CD4-positive, alpha-beta T cell (primary cell): Measurements from ENCODE around the gene STAG3. TPM values are rescaled to one million over a fixed set of nuclear protein-coding genes. Genes with fewer than 3 reads are reported as not detected.
"Not testable (repeated sequence)": the region's sequence is repeated elsewhere in the genome, so short reads cannot be mapped to it uniquely, and the experiment has no call there.

Experiments used
- ATAC-seq: fragments of 200-7000 bp; cut with Tn5 transposase; one replicate; pipeline ENCODE4 v1.10.0; 2022; ENCODE audit warnings: mild to moderate bottlenecking; ENCODE audit not compliant: poor library complexity
- CTCF ChIA-PET: fragments of 350-600 bp; sonication (Branson Sonifier 250); formaldehyde crosslinking; loops from one replicate; lab custom pipeline; 2021; ENCODE audit warnings: antibody characterized with exemption, inconsistent platforms; lab: Charles Lee
- POLR2A ChIA-PET: fragments of 350-600 bp; sonication (Branson Sonifier 250); formaldehyde crosslinking; loops from one replicate; lab custom pipeline; 2021; ENCODE audit warnings: antibody characterized with exemption, inconsistent platforms; lab: Charles Lee
- DNase-seq, 14 experiments: peaks; one replicate each; pipeline ENCODE4 v3.0.0-alpha.2; 2013 to 2020; ENCODE audit warnings: mixed read lengths in 2 of 14
- H3K27ac ChIP-seq, 2 donors: one replicate each; pipeline versions ENCODE4 v1.5.1 to v1.7.0; 2013; ENCODE audit warnings: low read length in 2 of 2, low read depth in 1 of 2, mild to moderate bottlenecking in 1 of 2
- H3K27me3 ChIP-seq, 2 experiments: 1 replicate in 1 of 2; 2 replicates in 1 of 2; pipeline versions ENCODE4 v1.6.1 to v1.7.0; 2013; ENCODE audit warnings: low read length in 2 of 2, control low read depth in 1 of 2, mild to moderate bottlenecking in 1 of 2, moderate library complexity in 1 of 2; ENCODE audit not compliant: insufficient read depth in 2 of 2, control insufficient read depth in 1 of 2
- H3K36me3 ChIP-seq: one replicate; pipeline ENCODE4 v1.6.1; 2013; ENCODE audit warnings: low read length, control low read depth; ENCODE audit not compliant: insufficient read depth
- H3K4me1 ChIP-seq: one replicate; pipeline ENCODE4 v1.6.1; 2013; ENCODE audit warnings: low read length, control low read depth; ENCODE audit not compliant: insufficient read depth
- H3K4me3 ChIP-seq: one replicate; pipeline ENCODE4 v1.5.1; 2013; ENCODE audit warnings: mild to moderate bottlenecking, low read length, moderate library complexity
- H3K9me3 ChIP-seq, 2 experiments: 1 replicate in 1 of 2; 2 replicates in 1 of 2; pipeline versions ENCODE4 v1.6.1 to v1.7.0; 2013; ENCODE audit warnings: low read length in 2 of 2, mild to moderate bottlenecking in 2 of 2, control low read depth in 1 of 2, moderate library complexity in 1 of 2; ENCODE audit not compliant: control insufficient read depth in 1 of 2, insufficient read depth in 1 of 2
- H3K27ac Mint-ChIP-seq: one replicate; pipeline ENCODE4 v1.8.0; 2020; ENCODE audit warnings: mixed read lengths
- H3K27me3 Mint-ChIP-seq: one replicate; pipeline ENCODE4 v1.8.0; 2021; ENCODE audit warnings: mixed read lengths
- H3K36me3 Mint-ChIP-seq: one replicate; pipeline ENCODE4 v1.8.0; 2021; ENCODE audit warnings: low read depth, mixed read lengths
- H3K4me1 Mint-ChIP-seq: one replicate; pipeline ENCODE4 v1.8.0; 2021; ENCODE audit warnings: low read depth, mixed read lengths
- H3K4me3 Mint-ChIP-seq: one replicate; pipeline ENCODE4 v1.8.0; 2020; ENCODE audit warnings: mild to moderate bottlenecking, mixed read lengths
- H3K9me3 Mint-ChIP-seq: one replicate; pipeline ENCODE4 v1.8.0; 2020; ENCODE audit warnings: mixed read lengths
- intact Hi-C, 2 experiments: fragments of 100-400 bp; cut with DNase I in 1 of 2; cut with micrococcal nuclease in 1 of 2; formaldehyde crosslinking; loops; one replicate each; pipeline versions ENCODE4 v1.15.1 to v1.9.0; 2023 to 2025; cut with DNase I, micrococcal nuclease
- total RNA-seq, 174 experiments: library from RNA in 2 of 174; stranded (reverse) in 2 of 174; gene quantifications; one replicate each; pipeline ENCODE4 v1.2.3 and lab custom pipeline; 2021 to 2026
- TF ChIP-seq, protein P1 (sequence below): fragments of 200-600 bp; IDR thresholded peaks from one replicate; pipeline ENCODE4 v1.8.0; 2022; ENCODE audit warnings: antibody characterized with exemption, mild to moderate bottlenecking

Gene STAG3
- total RNA-seq, 2 experiments from 2014 or later = 4.0 to 5.5 TPM

DNA sequence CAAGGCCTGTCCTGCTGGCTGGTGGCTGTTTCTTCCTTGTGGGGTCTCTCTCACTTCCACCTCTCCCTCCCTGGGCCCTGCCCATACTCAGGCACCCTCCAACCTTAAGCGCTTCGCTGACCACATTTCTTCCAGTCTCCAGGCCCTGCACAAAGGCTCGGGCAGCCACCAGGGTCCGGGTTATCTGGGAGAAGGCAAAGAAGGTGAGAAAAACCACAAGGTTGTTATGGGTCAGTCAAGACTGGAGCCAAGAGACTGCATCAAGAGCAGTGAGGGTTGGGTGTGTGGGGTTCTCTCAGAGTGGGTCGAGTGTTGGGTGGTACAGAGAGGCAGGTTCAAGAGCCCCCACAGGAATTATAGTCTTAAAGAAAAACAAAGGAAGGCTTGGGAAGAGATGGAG lies 3.1 kb upstream of the STAG3 start:
- Histone ChIP-seq H3K4me1 (peaks cover 59% of the 10 kb centered on the region), H3K4me3 (no peak overlapping the region), H3K36me3 (no peaks in the 10 kb centered on the region), H3K27ac (no peak overlapping the region), H3K27me3 (peaks cover 0 to 3% of the 10 kb centered on the region in 2 experiments), H3K9me3 (peaks cover 0 to 11% of the 10 kb centered on the region in 2 experiments)
- ATAC-seq (no peak), DNase-seq (no peak)
- intact Hi-C loops = no loop called here
- ChIA-PET CTCF (interaction anchor here (1.1 kb wide), 1 partner anchor 42 kb away, joined by 3 read pairs; no protein-coding TSS in a partner anchor), POLR2A (no interaction called here)
- Mint-ChIP-seq H3K27ac (peak overlapping the region; percentile 49), H3K36me3 (no peaks in the 10 kb centered on the region), H3K4me1 (peaks cover 46% of the 10 kb centered on the region), H3K27me3 (no peaks in the 10 kb centered on the region), H3K9me3 (peaks cover 2% of the 10 kb centered on the region), H3K4me3 (peak overlapping the region; percentile 64)
- TF ChIP-seq, protein P1, sequence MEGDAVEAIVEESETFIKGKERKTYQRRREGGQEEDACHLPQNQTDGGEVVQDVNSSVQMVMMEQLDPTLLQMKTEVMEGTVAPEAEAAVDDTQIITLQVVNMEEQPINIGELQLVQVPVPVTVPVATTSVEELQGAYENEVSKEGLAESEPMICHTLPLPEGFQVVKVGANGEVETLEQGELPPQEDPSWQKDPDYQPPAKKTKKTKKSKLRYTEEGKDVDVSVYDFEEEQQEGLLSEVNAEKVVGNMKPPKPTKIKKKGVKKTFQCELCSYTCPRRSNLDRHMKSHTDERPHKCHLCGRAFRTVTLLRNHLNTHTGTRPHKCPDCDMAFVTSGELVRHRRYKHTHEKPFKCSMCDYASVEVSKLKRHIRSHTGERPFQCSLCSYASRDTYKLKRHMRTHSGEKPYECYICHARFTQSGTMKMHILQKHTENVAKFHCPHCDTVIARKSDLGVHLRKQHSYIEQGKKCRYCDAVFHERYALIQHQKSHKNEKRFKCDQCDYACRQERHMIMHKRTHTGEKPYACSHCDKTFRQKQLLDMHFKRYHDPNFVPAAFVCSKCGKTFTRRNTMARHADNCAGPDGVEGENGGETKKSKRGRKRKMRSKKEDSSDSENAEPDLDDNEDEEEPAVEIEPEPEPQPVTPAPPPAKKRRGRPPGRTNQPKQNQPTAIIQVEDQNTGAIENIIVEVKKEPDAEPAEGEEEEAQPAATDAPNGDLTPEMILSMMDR = no peak

DNA sequence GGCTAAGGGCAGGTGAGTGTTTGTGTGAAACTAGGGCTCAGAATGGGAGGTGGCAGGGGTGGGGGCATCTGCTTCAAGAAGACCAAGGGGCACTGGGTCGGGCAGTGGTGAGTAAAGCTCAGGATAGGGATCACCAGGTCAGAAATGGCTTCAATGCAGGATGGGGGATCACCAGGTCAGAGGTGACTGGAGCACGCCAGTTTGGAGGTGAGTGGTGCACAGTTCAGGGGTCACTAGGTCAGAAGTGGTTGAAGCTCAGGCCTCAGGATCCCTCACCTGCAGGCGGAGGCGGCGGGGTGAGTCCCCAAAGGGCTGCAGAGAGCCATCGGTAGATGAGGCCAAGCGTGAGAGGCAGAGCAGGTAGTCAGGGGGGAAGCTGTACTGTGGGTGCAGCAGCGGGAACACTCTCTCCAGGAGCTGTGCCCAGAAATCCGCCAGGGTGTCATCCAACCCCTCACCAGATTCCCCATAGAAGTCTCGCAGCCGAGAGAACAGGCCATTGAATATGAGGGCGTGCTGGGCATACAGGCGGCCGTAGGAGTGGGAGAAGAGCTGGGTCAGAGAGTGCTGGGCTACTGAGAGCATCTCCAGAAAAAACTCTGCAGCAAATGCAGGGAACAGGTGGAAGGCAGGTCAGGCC lies 2.3 kb upstream of the STAG3 start:
- H3K27me3 Mint-ChIP-seq = no peaks in the 10 kb centered on the region
- ChIA-PET CTCF (interaction anchor here (1.1 kb wide), 1 partner anchor 42 kb away, joined by 3 read pairs; no protein-coding TSS in a partner anchor), POLR2A (interaction anchor here (8.9 kb wide), 1 partner anchor 9 kb away, joined by 109 read pairs; the partner anchor contains the start of gene GAL3ST4)
- no peaks in the 10 kb centered on the region for H3K36me3 Mint-ChIP-seq
- TF ChIP-seq, protein P1 = no peak
- DNase-seq (peak in 1 of 14 experiments; percentile 23), ATAC-seq (no peak)
- intact Hi-C loops = no loop called here
- Histone ChIP-seq H3K4me1 (peaks cover 57% of the 10 kb centered on the region), H3K4me3 (no peak overlapping the region), H3K36me3 (no peaks in the 10 kb centered on the region), H3K27ac (no peak overlapping the region), H3K27me3 (peaks cover 0 to 3% of the 10 kb centered on the region in 2 experiments), H3K9me3 (peaks cover 0 to 11% of the 10 kb centered on the region in 2 experiments)
- H3K27ac Mint-ChIP-seq = no peak overlapping the region
- peaks cover 40% of the 10 kb centered on the region for H3K4me1 Mint-ChIP-seq
- peaks cover 2% of the 10 kb centered on the region for H3K9me3 Mint-ChIP-seq
- H3K4me3 Mint-ChIP-seq = peak overlapping the region; percentile 64

DNA sequence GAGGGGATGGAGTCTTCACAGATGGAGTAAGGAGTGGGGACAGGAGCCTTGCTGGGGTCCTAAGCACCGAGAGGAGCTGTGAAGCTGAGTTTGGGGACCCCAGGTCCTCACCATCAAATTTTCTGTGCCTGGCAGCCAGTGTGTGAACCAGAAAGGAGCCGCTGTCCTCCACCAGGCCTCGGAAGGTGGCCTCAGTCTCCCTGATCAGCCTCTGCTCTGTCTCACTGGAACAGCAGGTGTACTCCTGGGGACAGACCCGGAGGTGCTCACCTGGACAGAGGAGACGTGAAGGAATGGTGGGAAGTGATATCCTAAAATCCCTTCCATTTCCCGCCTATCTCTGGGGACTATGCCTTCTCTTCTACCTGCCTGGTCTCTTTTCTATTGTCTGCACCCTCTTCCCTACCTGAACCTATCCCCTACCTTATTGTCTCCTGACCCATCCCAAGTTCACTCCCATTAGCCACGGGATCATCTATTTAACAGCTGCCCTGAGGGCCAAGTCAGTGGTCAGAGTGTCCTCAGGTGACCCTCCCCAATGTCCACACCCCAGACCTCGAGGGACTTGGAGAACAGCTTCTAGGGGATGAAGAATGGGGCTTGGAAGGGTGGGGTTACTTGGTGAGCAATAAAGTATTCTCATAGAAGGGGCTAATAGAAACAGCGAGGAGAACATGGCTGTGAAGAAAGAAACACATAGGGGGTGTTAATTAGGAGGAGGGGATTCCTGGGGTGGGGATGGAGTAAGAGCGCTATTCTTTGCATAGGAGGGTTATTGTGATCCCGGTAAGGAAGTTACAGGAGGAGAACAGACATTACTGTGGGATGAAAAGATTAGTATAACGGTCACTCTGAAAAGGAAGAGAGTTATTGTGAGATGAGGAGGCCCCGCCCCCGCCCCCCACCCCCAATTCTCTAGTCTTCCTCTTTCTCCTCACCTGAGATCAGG lies 1.3 kb upstream of the STAG3 start:
- peaks cover 2% of the 10 kb centered on the region for H3K9me3 Mint-ChIP-seq
- H3K9me3 ChIP-seq = peaks cover 0 to 16% of the 10 kb centered on the region in 2 experiments
- H3K27ac ChIP-seq = no peak overlapping the region
- POLR2A ChIA-PET = interaction anchor here (0.7 to 8.9 kb wide), 11 partner anchors 10 to 429 kb away, joined by 3 to 109 read pairs (median 6); partner anchors contain the start of genes FBXO24, GAL3ST4, LAMTOR4 and LRCH4
- TF ChIP-seq, protein P1 = no peak
- H3K4me1 ChIP-seq = peaks cover 54% of the 10 kb centered on the region
- peak overlapping the region; percentile 70 for H3K4me3 ChIP-seq
- peaks cover 43% of the 10 kb centered on the region for H3K4me1 Mint-ChIP-seq
- H3K4me3 Mint-ChIP-seq = peak overlapping the region; percentile 82
- intact Hi-C loops = loop anchor here (1.0 to 2.0 kb wide), 4 partner anchors 14 to 28 kb away; partner anchors contain the start of genes LAMTOR4 (in 2 of the 2) and TRAPPC14 (in 1 of the 2)
- H3K36me3 Mint-ChIP-seq = no peaks in the 10 kb centered on the region
- no peaks in the 10 kb centered on the region for H3K36me3 ChIP-seq
- CTCF ChIA-PET = interaction anchor here (1.1 to 1.3 kb wide), 2 partner anchors 44 to 50 kb away, joined by 3 read pairs; partner anchors contain the start of gene MBLAC1
- DNase-seq (peak in 1 of 14 experiments; percentile 26), ATAC-seq (no peak)
- H3K27ac Mint-ChIP-seq = peak overlapping the region; percentile 34
- peaks cover 0 to 3% of the 10 kb centered on the region in 2 experiments for H3K27me3 ChIP-seq
- no peaks in the 10 kb centered on the region for H3K27me3 Mint-ChIP-seq

DNA sequence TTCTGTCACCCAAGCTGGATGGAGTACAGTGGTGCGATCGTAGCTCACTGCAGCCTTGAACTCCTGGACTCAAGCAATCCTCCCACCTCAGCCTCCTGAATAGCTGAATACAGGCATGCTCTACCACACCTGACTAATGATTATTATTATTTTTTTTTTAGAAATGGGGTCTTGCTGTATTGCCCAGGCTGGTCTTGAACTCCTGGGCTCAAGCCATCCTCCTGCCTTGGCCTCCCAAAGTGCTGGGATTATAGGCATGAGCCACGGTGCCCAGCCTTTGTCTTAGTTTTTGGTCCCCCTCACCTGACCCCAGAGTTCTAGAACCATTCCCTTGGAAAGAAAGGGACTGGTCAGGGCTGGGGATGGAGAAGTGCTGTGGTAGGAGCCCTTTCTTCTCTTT lies 2.4 kb downstream of the STAG3 start:
- H3K4me1 Mint-ChIP-seq = peaks cover 50% of the 10 kb centered on the region
- H3K4me3 Mint-ChIP-seq, intact Hi-C loops, H3K27ac ChIP-seq, ATAC-seq, H3K27me3 ChIP-seq, H3K9me3 Mint-ChIP-seq, H3K36me3 ChIP-seq, H3K27me3 Mint-ChIP-seq, H3K4me3 ChIP-seq, DNase-seq, H3K36me3 Mint-ChIP-seq, H3K27ac Mint-ChIP-seq: not testable (repeated sequence)
- POLR2A ChIA-PET = interaction anchor here (0.8 to 8.9 kb wide), 7 partner anchors 9 to 805 kb away, joined by 3 to 109 read pairs (median 3); partner anchors contain the start of genes GAL3ST4, LAMTOR4 and TRIM4
- CTCF ChIA-PET = interaction anchor here (0.7 kb wide), 1 partner anchor 632 kb away, joined by 3 read pairs; no protein-coding TSS in a partner anchor
- Histone ChIP-seq H3K4me1 (peaks cover 50% of the 10 kb centered on the region), H3K9me3 (peaks cover 0 to 16% of the 10 kb centered on the region in 2 experiments)
